Measurements from ENCODE around the gene SLC25A5.

GRCh38 chrX:119479845-119480244 lies 11.6 kb downstream of the SLC25A5 start:
- TF ChIP-seq, protein P1, sequence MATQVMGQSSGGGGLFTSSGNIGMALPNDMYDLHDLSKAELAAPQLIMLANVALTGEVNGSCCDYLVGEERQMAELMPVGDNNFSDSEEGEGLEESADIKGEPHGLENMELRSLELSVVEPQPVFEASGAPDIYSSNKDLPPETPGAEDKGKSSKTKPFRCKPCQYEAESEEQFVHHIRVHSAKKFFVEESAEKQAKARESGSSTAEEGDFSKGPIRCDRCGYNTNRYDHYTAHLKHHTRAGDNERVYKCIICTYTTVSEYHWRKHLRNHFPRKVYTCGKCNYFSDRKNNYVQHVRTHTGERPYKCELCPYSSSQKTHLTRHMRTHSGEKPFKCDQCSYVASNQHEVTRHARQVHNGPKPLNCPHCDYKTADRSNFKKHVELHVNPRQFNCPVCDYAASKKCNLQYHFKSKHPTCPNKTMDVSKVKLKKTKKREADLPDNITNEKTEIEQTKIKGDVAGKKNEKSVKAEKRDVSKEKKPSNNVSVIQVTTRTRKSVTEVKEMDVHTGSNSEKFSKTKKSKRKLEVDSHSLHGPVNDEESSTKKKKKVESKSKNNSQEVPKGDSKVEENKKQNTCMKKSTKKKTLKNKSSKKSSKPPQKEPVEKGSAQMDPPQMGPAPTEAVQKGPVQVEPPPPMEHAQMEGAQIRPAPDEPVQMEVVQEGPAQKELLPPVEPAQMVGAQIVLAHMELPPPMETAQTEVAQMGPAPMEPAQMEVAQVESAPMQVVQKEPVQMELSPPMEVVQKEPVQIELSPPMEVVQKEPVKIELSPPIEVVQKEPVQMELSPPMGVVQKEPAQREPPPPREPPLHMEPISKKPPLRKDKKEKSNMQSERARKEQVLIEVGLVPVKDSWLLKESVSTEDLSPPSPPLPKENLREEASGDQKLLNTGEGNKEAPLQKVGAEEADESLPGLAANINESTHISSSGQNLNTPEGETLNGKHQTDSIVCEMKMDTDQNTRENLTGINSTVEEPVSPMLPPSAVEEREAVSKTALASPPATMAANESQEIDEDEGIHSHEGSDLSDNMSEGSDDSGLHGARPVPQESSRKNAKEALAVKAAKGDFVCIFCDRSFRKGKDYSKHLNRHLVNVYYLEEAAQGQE (IDR thresholded peaks at IDR 0.05; ENCODE audit: unreplicated experiment): no peak
- no peak for TF ChIP-seq POLR2AphosphoS5 (IDR thresholded peaks at IDR 0.05; ENCODE audit: low read depth)
- TF ChIP-seq, protein P2, sequence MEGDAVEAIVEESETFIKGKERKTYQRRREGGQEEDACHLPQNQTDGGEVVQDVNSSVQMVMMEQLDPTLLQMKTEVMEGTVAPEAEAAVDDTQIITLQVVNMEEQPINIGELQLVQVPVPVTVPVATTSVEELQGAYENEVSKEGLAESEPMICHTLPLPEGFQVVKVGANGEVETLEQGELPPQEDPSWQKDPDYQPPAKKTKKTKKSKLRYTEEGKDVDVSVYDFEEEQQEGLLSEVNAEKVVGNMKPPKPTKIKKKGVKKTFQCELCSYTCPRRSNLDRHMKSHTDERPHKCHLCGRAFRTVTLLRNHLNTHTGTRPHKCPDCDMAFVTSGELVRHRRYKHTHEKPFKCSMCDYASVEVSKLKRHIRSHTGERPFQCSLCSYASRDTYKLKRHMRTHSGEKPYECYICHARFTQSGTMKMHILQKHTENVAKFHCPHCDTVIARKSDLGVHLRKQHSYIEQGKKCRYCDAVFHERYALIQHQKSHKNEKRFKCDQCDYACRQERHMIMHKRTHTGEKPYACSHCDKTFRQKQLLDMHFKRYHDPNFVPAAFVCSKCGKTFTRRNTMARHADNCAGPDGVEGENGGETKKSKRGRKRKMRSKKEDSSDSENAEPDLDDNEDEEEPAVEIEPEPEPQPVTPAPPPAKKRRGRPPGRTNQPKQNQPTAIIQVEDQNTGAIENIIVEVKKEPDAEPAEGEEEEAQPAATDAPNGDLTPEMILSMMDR (conservative IDR thresholded peaks at IDR 0.05; ENCODE audit: low read depth in 2 of 2): no peak
- no peak for TF ChIP-seq EZH2 (IDR thresholded peaks at IDR 0.05; ENCODE audit: low read depth, unreplicated experiment)
- no peak for TF ChIP-seq EZH2phosphoT487 (IDR thresholded peaks at IDR 0.05; ENCODE audit: unreplicated experiment)
- TF ChIP-seq CREB1 (CRISPR knock-in tag; IDR thresholded peaks at IDR 0.05; ENCODE audit: low read depth): no peak
- no peak for TF ChIP-seq JUNB (IDR thresholded peaks at IDR 0.05; ENCODE audit: unreplicated experiment)
- TF ChIP-seq NANOG (IDR thresholded peaks at IDR 0.05; ENCODE audit: borderline replicate concordance): no peak
- no peak for TF ChIP-seq ZNF331 (CRISPR knock-in tag; IDR thresholded peaks at IDR 0.05; ENCODE audit: low read depth)
- no peak for TF ChIP-seq ETS1 (IDR thresholded peaks at IDR 0.05)
- no peak for TF ChIP-seq STAT1 (IDR thresholded peaks at IDR 0.05; ENCODE audit: unreplicated experiment)
- no peak for TF ChIP-seq ZNF114 (CRISPR knock-in tag; IDR thresholded peaks at IDR 0.05)
- TF ChIP-seq, protein P3, sequence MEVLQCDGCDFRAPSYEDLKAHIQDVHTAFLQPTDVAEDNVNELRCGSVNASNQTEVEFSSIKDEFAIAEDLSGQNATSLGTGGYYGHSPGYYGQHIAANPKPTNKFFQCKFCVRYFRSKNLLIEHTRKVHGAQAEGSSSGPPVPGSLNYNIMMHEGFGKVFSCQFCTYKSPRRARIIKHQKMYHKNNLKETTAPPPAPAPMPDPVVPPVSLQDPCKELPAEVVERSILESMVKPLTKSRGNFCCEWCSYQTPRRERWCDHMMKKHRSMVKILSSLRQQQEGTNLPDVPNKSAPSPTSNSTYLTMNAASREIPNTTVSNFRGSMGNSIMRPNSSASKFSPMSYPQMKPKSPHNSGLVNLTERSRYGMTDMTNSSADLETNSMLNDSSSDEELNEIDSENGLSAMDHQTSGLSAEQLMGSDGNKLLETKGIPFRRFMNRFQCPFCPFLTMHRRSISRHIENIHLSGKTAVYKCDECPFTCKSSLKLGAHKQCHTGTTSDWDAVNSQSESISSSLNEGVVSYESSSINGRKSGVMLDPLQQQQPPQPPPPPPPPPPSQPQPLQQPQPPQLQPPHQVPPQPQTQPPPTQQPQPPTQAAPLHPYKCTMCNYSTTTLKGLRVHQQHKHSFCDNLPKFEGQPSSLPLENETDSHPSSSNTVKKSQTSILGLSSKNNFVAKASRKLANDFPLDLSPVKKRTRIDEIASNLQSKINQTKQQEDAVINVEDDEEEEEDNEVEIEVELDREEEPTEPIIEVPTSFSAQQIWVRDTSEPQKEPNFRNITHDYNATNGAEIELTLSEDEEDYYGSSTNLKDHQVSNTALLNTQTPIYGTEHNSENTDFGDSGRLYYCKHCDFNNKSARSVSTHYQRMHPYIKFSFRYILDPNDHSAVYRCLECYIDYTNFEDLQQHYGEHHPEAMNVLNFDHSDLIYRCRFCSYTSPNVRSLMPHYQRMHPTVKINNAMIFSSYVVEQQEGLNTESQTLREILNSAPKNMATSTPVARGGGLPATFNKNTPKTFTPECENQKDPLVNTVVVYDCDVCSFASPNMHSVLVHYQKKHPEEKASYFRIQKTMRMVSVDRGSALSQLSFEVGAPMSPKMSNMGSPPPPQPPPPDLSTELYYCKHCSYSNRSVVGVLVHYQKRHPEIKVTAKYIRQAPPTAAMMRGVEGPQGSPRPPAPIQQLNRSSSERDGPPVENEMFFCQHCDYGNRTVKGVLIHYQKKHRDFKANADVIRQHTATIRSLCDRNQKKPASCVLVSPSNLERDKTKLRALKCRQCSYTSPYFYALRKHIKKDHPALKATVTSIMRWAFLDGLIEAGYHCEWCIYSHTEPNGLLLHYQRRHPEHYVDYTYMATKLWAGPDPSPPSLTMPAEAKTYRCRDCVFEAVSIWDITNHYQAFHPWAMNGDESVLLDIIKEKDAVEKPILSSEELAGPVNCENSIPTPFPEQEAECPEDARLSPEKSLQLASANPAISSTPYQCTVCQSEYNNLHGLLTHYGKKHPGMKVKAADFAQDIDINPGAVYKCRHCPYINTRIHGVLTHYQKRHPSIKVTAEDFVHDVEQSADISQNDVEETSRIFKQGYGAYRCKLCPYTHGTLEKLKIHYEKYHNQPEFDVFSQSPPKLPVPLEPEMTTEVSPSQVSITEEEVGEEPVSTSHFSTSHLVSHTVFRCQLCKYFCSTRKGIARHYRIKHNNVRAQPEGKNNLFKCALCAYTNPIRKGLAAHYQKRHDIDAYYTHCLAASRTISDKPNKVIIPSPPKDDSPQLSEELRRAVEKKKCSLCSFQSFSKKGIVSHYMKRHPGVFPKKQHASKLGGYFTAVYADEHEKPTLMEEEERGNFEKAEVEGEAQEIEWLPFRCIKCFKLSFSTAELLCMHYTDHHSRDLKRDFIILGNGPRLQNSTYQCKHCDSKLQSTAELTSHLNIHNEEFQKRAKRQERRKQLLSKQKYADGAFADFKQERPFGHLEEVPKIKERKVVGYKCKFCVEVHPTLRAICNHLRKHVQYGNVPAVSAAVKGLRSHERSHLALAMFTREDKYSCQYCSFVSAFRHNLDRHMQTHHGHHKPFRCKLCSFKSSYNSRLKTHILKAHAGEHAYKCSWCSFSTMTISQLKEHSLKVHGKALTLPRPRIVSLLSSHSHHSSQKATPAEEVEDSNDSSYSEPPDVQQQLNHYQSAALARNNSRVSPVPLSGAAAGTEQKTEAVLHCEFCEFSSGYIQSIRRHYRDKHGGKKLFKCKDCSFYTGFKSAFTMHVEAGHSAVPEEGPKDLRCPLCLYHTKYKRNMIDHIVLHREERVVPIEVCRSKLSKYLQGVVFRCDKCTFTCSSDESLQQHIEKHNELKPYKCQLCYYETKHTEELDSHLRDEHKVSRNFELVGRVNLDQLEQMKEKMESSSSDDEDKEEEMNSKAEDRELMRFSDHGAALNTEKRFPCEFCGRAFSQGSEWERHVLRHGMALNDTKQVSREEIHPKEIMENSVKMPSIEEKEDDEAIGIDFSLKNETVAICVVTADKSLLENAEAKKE (CRISPR knock-in tag; IDR thresholded peaks at IDR 0.05): no peak
